Activated naive CD8-positive, alpha-beta T cell treated with anti-CD3 and anti-CD28 coated beads, Interleukin-2, amount 10 ng/mL, durations not matched to agents 7 days and 5 days (primary cell): Measurements from ENCODE around the gene HLA-F. TPM values are rescaled to one million over a fixed set of nuclear protein-coding genes. Genes with fewer than 3 reads are reported as not detected.

ENCODE experiments used
- ATAC-seq: fragments of 150-1000 bp; cut with Tn5 transposase; one replicate; pipeline ENCODE4 v1.10.0; 2021; ENCODE audit warnings: low read depth, moderate library complexity
- POLR2A ChIA-PET: fragments of 350-600 bp; sonication (Branson Sonifier 250); formaldehyde crosslinking; loops from one replicate; lab custom pipeline; 2021; ENCODE audit warnings: antibody characterized with exemption; lab: Charles Lee
- DNase-seq: peaks from one replicate; pipeline ENCODE4 v3.0.0; 2021
- H3K27ac Mint-ChIP-seq: one replicate; pipeline ENCODE4 v1.8.0; 2022; ENCODE audit warnings: mild to moderate bottlenecking, mixed read lengths
- H3K27me3 Mint-ChIP-seq: one replicate; pipeline ENCODE4 v1.8.0; 2022; ENCODE audit warnings: mild to moderate bottlenecking, moderate library complexity, mixed read lengths
- H3K36me3 Mint-ChIP-seq: one replicate; pipeline ENCODE4 v1.8.0; 2021; ENCODE audit warnings: mild to moderate bottlenecking, mixed read lengths
- H3K4me1 Mint-ChIP-seq: one replicate; pipeline ENCODE4 v1.8.0; 2021; ENCODE audit warnings: mixed read lengths
- H3K4me3 Mint-ChIP-seq: one replicate; pipeline ENCODE4 v1.8.0; 2022; ENCODE audit warnings: mild to moderate bottlenecking, moderate library complexity, mixed read lengths
- H3K9me3 Mint-ChIP-seq: one replicate; pipeline ENCODE4 v1.8.0; 2021; ENCODE audit warnings: mixed read lengths
- total RNA-seq, 2 experiments: library from RNA; stranded (reverse); gene quantifications; one replicate each; pipeline ENCODE4 v1.2.3, GENCODE V29; 2021

Gene HLA-F
- total RNA-seq, 2 experiments from 2014 or later, result 502 to 534 TPM

- POLR2A ChIA-PET, result no interaction called here
- Mint-ChIP-seq H3K4me3 (no peak overlapping the region), H3K27me3 (peaks cover 2% of the 10 kb centered on the region), H3K27ac (no peak overlapping the region), H3K9me3 (no peaks in the 10 kb centered on the region), H3K36me3 (peaks cover 10% of the 10 kb centered on the region), H3K4me1 (peaks cover 11% of the 10 kb centered on the region)
- ATAC-seq (no peak), DNase-seq (no peak)
Measured at GRCh38 chr6:29741592-29741991, 18.4 kb downstream of the HLA-F start.

- H3K9me3 Mint-ChIP-seq, result no peaks in the 10 kb centered on the region
- peaks cover 15% of the 10 kb centered on the region for H3K4me1 Mint-ChIP-seq
- H3K27me3 Mint-ChIP-seq, result peaks cover 2% of the 10 kb centered on the region
- H3K36me3 Mint-ChIP-seq, result peaks cover 8% of the 10 kb centered on the region
- ATAC-seq (no peak), DNase-seq (no peak)
- no peak overlapping the region for H3K27ac Mint-ChIP-seq
- no peak overlapping the region for H3K4me3 Mint-ChIP-seq
- POLR2A ChIA-PET, result interaction anchor here (0.6 kb wide), 1 partner anchor 1917 kb away, joined by 3 read pairs; no protein-coding TSS in a partner anchor
Measured at GRCh38 chr6:29742127-29742526, 18.9 kb downstream of the HLA-F start.

DNA sequence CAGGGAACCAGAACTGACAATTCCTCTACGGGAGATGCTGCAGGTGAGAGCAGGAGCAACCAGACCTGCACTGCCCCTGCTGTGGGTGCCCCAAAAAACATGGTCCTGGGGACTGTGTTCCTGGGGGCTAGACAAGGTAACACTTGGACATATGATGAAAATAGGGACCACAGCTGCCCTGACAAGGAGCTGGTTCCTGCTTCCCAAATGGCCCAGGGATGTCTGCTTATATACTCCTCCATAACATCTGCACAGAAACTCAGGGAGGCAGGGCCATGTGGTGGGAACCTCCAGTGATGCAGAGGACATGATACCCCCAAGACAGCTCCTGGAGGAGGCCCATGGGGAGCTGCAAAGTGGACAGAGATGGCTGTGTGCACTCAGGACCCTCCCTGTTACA lies 19.8 kb downstream of the HLA-F start:
- POLR2A ChIA-PET, result no interaction called here
- Mint-ChIP-seq H3K27me3 (peaks cover 2% of the 10 kb centered on the region), H3K36me3 (peaks cover 6% of the 10 kb centered on the region), H3K9me3 (no peaks in the 10 kb centered on the region), H3K27ac (no peak overlapping the region), H3K4me3 (no peak overlapping the region), H3K4me1 (peaks cover 21% of the 10 kb centered on the region)
- DNase-seq (no peak), ATAC-seq (no peak)

DNA sequence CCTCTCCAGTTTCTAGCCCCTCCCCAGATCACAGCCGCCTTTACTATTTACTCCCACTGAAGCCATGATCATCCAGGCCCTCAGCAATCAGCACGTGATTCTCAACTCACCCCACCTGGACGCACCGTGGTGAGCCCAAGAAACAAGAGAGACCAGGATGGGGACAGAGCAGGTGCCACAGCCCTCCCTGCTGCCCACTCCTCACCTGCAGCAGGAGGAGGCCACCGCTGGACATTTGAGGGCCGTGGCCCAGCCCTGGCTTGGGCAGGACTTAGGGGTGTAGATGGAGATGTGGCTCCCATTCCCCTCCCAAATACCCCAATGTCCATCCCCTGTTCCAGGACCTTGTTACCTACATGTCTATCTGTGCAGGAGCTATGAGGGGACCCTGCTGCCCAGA lies 20.3 kb downstream of the HLA-F start:
- H3K27ac Mint-ChIP-seq, result no peak overlapping the region
- peaks cover 7% of the 10 kb centered on the region for H3K36me3 Mint-ChIP-seq
- peaks cover 22% of the 10 kb centered on the region for H3K4me1 Mint-ChIP-seq
- no peaks in the 10 kb centered on the region for H3K9me3 Mint-ChIP-seq
- ATAC-seq (no peak), DNase-seq (no peak)
- H3K4me3 Mint-ChIP-seq, result no peak overlapping the region
- POLR2A ChIA-PET, result no interaction called here
- peaks cover 2% of the 10 kb centered on the region for H3K27me3 Mint-ChIP-seq

DNA sequence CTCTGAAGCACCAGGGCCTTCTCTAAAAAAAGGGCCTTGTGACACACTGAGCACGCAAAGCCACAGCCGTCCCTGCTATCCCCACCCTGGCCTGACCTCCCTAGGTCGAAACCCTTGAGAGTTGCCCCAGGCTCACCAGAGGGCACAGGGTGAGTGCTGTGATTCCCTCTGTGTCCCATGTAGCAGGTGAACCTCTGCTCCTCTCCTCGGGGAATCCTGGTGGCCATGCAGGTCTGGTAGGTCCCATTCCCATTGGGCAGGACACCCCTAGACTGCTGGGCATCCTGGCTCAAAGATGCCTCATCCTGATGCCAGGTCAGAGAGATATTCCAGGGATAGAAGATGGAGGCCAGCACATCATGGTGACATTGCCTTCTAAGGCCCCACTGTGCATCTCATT lies 20.9 kb downstream of the HLA-F start:
- Mint-ChIP-seq H3K4me1 (peaks cover 22% of the 10 kb centered on the region), H3K36me3 (peaks cover 7% of the 10 kb centered on the region), H3K27ac (no peak overlapping the region), H3K9me3 (no peaks in the 10 kb centered on the region), H3K27me3 (peaks cover 2% of the 10 kb centered on the region), H3K4me3 (no peak overlapping the region)
- POLR2A ChIA-PET, result interaction anchor here (0.5 kb wide), 1 partner anchor 298 kb away, joined by 3 read pairs; no protein-coding TSS in a partner anchor
- ATAC-seq (no peak), DNase-seq (no peak)

DNA sequence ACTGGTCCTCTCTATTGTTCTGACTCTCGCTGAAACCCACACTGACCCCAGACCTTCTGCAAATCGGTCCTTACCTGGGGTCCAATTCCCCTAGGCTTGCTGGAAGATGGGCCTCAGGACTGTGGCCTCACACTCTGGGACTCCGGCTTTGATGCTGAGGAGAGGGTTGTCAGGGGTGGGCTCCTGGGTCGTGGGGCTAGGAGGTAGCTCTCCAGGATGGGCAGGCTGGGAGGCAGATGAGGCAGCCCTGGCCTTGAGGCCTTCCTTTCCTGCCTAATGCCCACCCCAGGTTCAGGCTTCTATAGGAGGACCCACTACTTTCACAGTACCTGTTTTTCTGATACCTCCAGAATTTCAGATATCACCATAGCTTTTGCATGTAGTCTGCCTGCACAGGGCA lies 21.4 kb downstream of the HLA-F start:
- ATAC-seq (no peak), DNase-seq (no peak)
- peaks cover 7% of the 10 kb centered on the region for H3K36me3 Mint-ChIP-seq
- H3K27ac Mint-ChIP-seq, result no peak overlapping the region
- H3K4me1 Mint-ChIP-seq, result peaks cover 26% of the 10 kb centered on the region
- H3K4me3 Mint-ChIP-seq, result no peak overlapping the region
- no peaks in the 10 kb centered on the region for H3K9me3 Mint-ChIP-seq
- H3K27me3 Mint-ChIP-seq, result peaks cover 2% of the 10 kb centered on the region
- POLR2A ChIA-PET, result interaction anchor here (0.5 kb wide), 1 partner anchor 298 kb away, joined by 3 read pairs; no protein-coding TSS in a partner anchor

GRCh38 chr6:29745386-29745785 lies 22.2 kb downstream of the HLA-F start:
- POLR2A ChIA-PET, result no interaction called here
- Mint-ChIP-seq H3K27me3 (peaks cover 2% of the 10 kb centered on the region), H3K36me3 (peaks cover 7% of the 10 kb centered on the region), H3K4me1 (peaks cover 33% of the 10 kb centered on the region), H3K9me3 (no peaks in the 10 kb centered on the region), H3K4me3 (no peak overlapping the region), H3K27ac (no peak overlapping the region)
- no peak for DNase-seq
- ATAC-seq, result no peak

DNA sequence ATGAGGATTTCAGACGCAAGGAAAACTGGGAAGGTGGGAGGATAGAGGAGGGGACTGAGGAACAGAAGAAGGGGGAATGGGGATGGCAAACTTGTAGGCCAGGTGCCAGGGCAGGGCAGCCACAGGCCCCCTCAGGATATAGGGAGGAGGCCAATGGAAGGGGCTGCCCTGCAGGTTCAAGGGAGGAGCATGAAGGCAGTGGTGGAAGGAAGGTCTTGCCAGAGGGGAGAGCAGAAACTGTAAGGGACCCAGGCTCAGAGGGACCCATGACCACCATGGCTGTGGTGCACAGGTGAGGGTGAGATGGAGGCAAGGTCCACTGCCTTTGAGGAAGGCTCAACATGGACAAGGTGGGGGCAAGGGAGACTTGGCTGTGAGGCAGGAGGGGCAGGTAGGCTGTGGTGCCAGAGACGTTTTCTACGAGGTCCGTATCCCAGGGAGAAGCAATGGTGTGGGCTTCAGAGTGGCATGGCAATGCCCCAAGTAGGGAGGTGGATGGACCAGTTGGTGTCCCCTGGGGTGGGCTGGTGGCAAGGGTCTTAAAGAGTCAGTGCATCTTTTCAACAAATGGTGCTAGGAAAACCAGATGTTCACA lies 22.7 kb downstream of the HLA-F start:
- DNase-seq (no peak), ATAC-seq (no peak)
- peaks cover 38% of the 10 kb centered on the region for H3K4me1 Mint-ChIP-seq
- H3K27me3 Mint-ChIP-seq, result peaks cover 2% of the 10 kb centered on the region
- H3K36me3 Mint-ChIP-seq, result peaks cover 7% of the 10 kb centered on the region
- H3K4me3 Mint-ChIP-seq, result no peak overlapping the region
- H3K9me3 Mint-ChIP-seq, result no peaks in the 10 kb centered on the region
- peak overlapping the region; percentile 35 for H3K27ac Mint-ChIP-seq
- POLR2A ChIA-PET, result no interaction called here

DNA sequence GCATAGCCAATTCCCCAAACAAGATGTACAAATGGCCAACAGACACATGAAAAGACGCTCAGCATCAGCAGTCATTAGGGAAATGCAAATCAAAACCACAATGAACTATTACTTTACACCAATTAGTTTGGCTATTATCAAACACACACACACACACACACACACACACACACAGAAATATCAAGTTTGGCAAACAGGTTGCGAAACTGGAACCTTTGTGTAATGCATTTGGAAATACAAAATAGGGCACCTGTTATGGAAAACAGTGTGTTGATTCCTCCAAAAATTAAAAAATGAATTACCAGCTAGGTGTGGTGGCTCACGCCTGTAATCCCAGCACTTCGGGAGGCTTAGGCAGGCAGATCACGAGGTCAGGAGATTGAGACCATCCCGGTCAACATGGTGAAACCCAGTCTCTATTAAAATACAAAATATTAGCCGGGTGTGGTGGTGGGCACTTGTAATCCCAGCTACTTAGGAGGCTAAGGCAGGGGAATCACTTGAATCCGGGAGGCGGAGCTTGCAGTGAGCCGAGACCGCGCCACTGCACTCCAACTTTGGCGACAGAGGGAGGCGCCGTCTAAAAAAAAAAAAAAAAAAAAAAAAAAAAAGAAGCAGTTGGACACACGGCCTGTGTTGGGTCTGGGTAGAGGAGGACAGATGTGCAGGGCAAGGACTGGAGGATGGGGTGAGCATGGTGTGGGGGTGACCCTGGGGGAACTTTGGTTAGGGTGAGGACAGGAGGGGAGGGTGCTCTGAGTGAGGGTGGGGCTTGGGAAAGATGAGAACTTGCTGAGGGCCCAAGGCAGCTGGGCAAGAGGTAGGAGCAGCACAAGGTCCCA lies 23.8 kb downstream of the HLA-F start:
- POLR2A ChIA-PET, result interaction anchor here (0.6 to 2.7 kb wide), 3 partner anchors 20 to 42 kb away, joined by 3 to 17 read pairs (median 4); no protein-coding TSS in a partner anchor
- H3K27ac Mint-ChIP-seq, result no peak overlapping the region
- peaks cover 44% of the 10 kb centered on the region for H3K4me1 Mint-ChIP-seq
- H3K27me3 Mint-ChIP-seq, result peaks cover 2% of the 10 kb centered on the region
- H3K9me3 Mint-ChIP-seq, result no peaks in the 10 kb centered on the region
- no peak for ATAC-seq
- H3K36me3 Mint-ChIP-seq, result peaks cover 7% of the 10 kb centered on the region
- peak overlapping the region; percentile 99 for H3K4me3 Mint-ChIP-seq
- DNase-seq, result no peak

DNA sequence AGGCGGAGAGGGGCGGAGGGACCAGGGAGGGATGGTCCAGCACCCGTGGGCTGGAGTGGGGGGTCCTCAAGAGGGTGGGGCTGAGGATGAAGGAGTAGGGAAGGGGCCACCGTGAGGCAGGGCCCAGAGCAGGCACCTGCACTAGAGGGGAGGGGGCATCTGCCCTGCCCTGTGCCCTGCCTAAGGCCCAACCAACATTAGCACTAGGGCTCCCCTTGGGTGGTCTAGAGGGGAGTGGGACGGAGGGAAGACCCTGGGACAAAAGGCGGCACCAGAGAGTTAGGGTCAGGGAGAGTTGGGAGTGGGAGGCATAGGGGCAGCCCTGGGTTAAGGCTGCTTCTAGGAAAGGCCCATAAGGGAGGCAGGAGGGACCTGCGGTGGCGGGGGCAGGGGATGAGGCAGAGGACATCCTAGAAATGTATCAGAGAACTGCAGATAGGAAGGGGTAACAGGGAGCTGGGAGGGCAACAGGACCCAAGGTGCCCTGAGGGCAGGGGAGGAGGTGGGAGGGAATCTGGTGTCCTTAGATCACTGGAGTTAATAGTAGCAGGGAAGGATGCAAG lies 24.5 kb downstream of the HLA-F start:
- DNase-seq, result no peak
- ATAC-seq, result no peak
- Mint-ChIP-seq H3K36me3 (peaks cover 7% of the 10 kb centered on the region), H3K27ac (peak overlapping the region; percentile 93), H3K27me3 (peaks cover 2% of the 10 kb centered on the region), H3K4me1 (peaks cover 44% of the 10 kb centered on the region), H3K4me3 (peak overlapping the region; percentile 99), H3K9me3 (no peaks in the 10 kb centered on the region)
- POLR2A ChIA-PET, result interaction anchor here (0.6 to 4.2 kb wide), 5 partner anchors 10 to 313 kb away, joined by 3 to 27 read pairs (median 9); partner anchors contain the start of gene POLR1H

GRCh38 chr6:29748391-29749307 lies 25.4 kb downstream of the HLA-F start:
- POLR2A ChIA-PET, result interaction anchor here (0.5 to 4.2 kb wide), 12 partner anchors 11 to 866 kb away, joined by 3 to 27 read pairs (median 4); partner anchors contain the start of genes POLR1H, PPP1R11 and ZFP57
- Mint-ChIP-seq H3K4me1 (peaks cover 48% of the 10 kb centered on the region), H3K36me3 (peaks cover 8% of the 10 kb centered on the region), H3K4me3 (peak overlapping the region; percentile 99), H3K9me3 (no peaks in the 10 kb centered on the region), H3K27me3 (peaks cover 2% of the 10 kb centered on the region), H3K27ac (peak overlapping the region; percentile 93)
- peak; percentile 83 for DNase-seq
- ATAC-seq, result peak; percentile 79

- H3K27ac Mint-ChIP-seq, result peak overlapping the region; percentile 93
- H3K27me3 Mint-ChIP-seq, result peaks cover 2% of the 10 kb centered on the region
- H3K4me1 Mint-ChIP-seq, result peaks cover 50% of the 10 kb centered on the region
- ATAC-seq (peak; percentile 1), DNase-seq (no peak)
- H3K4me3 Mint-ChIP-seq, result peak overlapping the region; percentile 99
- H3K9me3 Mint-ChIP-seq, result no peaks in the 10 kb centered on the region
- H3K36me3 Mint-ChIP-seq, result peaks cover 8% of the 10 kb centered on the region
- POLR2A ChIA-PET, result interaction anchor here (0.5 to 4.2 kb wide), 10 partner anchors 11 to 865 kb away, joined by 3 to 27 read pairs (median 5); partner anchors contain the start of genes PPP1R11 and ZFP57
Measured at GRCh38 chr6:29749308-29749662, 26.1 kb downstream of the HLA-F start.
